GM12892 (cell line): ENCODE measurements around the gene GSTM3.
"Not testable (repeated sequence)": the region's sequence is repeated elsewhere in the genome, so short reads cannot be mapped to it uniquely, and the experiment has no call there.

Experiments
- POLR2A ChIP-seq: IDR thresholded peaks from 2 replicates; pipeline ENCODE4 v1.6.1; 2011; ENCODE audit warnings: low read depth, low read length, control low read depth
- TAF1 ChIP-seq: IDR thresholded peaks from 2 replicates; pipeline ENCODE4 v1.6.1; 2011; ENCODE audit warnings: low read depth, mild to moderate bottlenecking, control low read depth, low read length, borderline replicate concordance

- TF ChIP-seq POLR2A, TAF1: not testable (repeated sequence)
Measured at GRCh38 chr1:109766991-109767636, 26.3 kb upstream of the GSTM3 start.
